ENCODE data around the gene HEY2.

DNA sequence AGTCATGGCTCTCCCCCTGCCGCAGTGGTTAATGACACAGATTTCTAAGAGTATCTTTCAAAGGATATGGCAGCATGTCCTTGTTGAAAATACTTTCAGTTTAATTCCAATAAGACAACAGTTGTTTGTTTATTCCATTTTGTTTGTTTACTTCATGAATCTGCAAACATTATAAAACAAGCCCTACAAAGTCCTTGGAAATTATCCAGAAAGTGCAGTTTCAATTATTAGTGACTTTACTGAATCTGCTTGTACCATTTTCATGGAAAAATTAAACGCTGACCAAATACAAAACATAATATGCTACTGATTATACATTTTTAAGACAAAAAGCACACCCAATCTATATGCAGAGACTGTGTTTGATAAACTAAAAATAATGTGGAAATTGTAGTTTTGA lies 3.3 kb downstream of the HEY2 start:
- TF ChIP-seq CTCF (IDR thresholded peaks at IDR 0.05) (no peak), POLR2A (IDR thresholded peaks at IDR 0.05) (no peak)
